ENCODE data around the gene SOHLH1.

DNA sequence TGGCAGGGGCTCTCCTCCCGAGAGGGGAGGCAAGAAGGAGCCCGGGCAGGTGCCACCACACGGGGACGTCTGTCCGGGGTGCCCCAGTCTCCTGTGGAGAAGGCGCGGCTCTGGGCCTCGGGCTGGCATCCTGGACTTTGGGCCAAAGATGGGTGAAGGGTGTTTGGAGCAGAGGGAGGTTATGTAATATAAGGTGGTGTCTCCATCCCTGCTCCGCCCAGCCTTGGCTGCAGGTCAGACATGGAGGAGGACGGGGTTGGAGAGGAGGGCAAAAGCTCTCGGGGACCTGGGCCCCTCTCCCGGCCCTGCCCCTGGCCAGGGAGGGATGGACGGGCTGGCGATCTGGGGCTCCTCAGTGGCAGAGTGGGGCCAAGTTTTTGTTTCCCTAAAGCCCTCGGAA, 1.2 kb upstream of the SOHLH1 start:
- TF ChIP-seq, protein P1, sequence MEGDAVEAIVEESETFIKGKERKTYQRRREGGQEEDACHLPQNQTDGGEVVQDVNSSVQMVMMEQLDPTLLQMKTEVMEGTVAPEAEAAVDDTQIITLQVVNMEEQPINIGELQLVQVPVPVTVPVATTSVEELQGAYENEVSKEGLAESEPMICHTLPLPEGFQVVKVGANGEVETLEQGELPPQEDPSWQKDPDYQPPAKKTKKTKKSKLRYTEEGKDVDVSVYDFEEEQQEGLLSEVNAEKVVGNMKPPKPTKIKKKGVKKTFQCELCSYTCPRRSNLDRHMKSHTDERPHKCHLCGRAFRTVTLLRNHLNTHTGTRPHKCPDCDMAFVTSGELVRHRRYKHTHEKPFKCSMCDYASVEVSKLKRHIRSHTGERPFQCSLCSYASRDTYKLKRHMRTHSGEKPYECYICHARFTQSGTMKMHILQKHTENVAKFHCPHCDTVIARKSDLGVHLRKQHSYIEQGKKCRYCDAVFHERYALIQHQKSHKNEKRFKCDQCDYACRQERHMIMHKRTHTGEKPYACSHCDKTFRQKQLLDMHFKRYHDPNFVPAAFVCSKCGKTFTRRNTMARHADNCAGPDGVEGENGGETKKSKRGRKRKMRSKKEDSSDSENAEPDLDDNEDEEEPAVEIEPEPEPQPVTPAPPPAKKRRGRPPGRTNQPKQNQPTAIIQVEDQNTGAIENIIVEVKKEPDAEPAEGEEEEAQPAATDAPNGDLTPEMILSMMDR (IDR thresholded peaks at IDR 0.05), result no peak
- no peak for TF ChIP-seq ZFX (IDR thresholded peaks at IDR 0.05; ENCODE audit: borderline replicate concordance)
